Calu3 (cell line): ENCODE measurements around the gene MGP. TPM values are rescaled to one million over a fixed set of nuclear protein-coding genes. Genes with fewer than 3 reads are reported as not detected.

Experiments
- BruUV-seq: library from RNA; stranded (reverse); fragments of 400-500 nt; replicated peaks from 2 replicates; lab custom pipeline; 2021; lab: Mats Ljungman, UMichigan
- CTCF ChIA-PET: fragments of 300-600 bp; sonication (Branson Sonifier 250); formaldehyde crosslinking; loops from one replicate; lab custom pipeline; 2022; ENCODE audit warnings: antibody characterized with exemption; lab: Charles Lee
- DNase-seq: peaks from one replicate; pipeline ENCODE4 v3.0.0; 2022
- H3K27ac Mint-ChIP-seq: one replicate; pipeline ENCODE4 v1.8.0; 2022; ENCODE audit warnings: mixed read lengths; ENCODE audit not compliant: unreplicated experiment
- H3K27me3 Mint-ChIP-seq: one replicate; pipeline ENCODE4 v1.8.0; 2022; ENCODE audit warnings: mixed read lengths; ENCODE audit not compliant: unreplicated experiment
- H3K36me3 Mint-ChIP-seq: one replicate; pipeline ENCODE4 v1.8.0; 2022; ENCODE audit warnings: mild to moderate bottlenecking, moderate library complexity, mixed read lengths; ENCODE audit not compliant: insufficient read depth, unreplicated experiment
- H3K4me1 Mint-ChIP-seq: one replicate; pipeline ENCODE4 v1.8.0; 2022; ENCODE audit warnings: mild to moderate bottlenecking, low read depth, mixed read lengths; ENCODE audit not compliant: unreplicated experiment
- H3K4me3 Mint-ChIP-seq: one replicate; pipeline ENCODE4 v1.8.0; 2022; ENCODE audit warnings: mild to moderate bottlenecking, low read depth, moderate library complexity, mixed read lengths; ENCODE audit not compliant: unreplicated experiment
- H3K9me3 Mint-ChIP-seq: one replicate; pipeline ENCODE4 v1.8.0; 2022; ENCODE audit warnings: low read depth, mixed read lengths; ENCODE audit not compliant: unreplicated experiment
- CTCF ChIP-seq: fragments of 200-600 bp; IDR thresholded peaks from one replicate; pipeline ENCODE4 v1.8.0; 2022; ENCODE audit warnings: antibody characterized with exemption; ENCODE audit not compliant: unreplicated experiment
- intact Hi-C: fragments of 100-400 bp; cut with micrococcal nuclease; formaldehyde crosslinking; loops from one replicate; pipeline ENCODE4 v1.10.0; 2022; ENCODE audit not compliant: unreplicated experiment
- total RNA-seq: library from RNA; stranded (reverse); gene quantifications from 2 replicates; pipeline ENCODE4 v1.2.3, GENCODE V29; 2022

The MGP gene
- total RNA-seq, 1 experiment from 2014 or later = not detected

- CTCF ChIA-PET = interaction anchor here (0.5 to 0.7 kb wide), 4 partner anchors 21 to 918 kb away, joined by 3 to 4 read pairs (median 4); no protein-coding TSS in a partner anchor
- H3K4me3 Mint-ChIP-seq = no peak overlapping the region
- H3K36me3 Mint-ChIP-seq = peaks cover 15% of the 10 kb centered on the region
- peaks cover 4% of the 10 kb centered on the region for H3K9me3 Mint-ChIP-seq
- intact Hi-C loops = loop anchor here (5.0 kb wide), 2 partner anchors 56 to 84 kb away; no protein-coding TSS in a partner anchor
- peaks cover 73% of the 10 kb centered on the region for H3K4me1 Mint-ChIP-seq
- DNase-seq = no peak
- H3K27ac Mint-ChIP-seq = no peak overlapping the region
- BruUV-seq = no TSS peak
- no peak for TF ChIP-seq CTCF
- H3K27me3 Mint-ChIP-seq = no peaks in the 10 kb centered on the region
These were observed 45.7 kb upstream of the MGP start for GRCh38 chr12:14931359-14931758.

GRCh38 chr12:14930299-14930698, 44.6 kb upstream of the MGP start:
- DNase-seq = no peak
- H3K4me3 Mint-ChIP-seq = no peak overlapping the region
- no peak for TF ChIP-seq CTCF
- no peak overlapping the region for H3K27ac Mint-ChIP-seq
- peaks cover 64% of the 10 kb centered on the region for H3K4me1 Mint-ChIP-seq
- peaks cover 15% of the 10 kb centered on the region for H3K36me3 Mint-ChIP-seq
- CTCF ChIA-PET = no interaction called here
- BruUV-seq = no TSS peak
- peaks cover 4% of the 10 kb centered on the region for H3K9me3 Mint-ChIP-seq
- intact Hi-C loops = loop anchor here (5.0 kb wide), 2 partner anchors 57 to 83 kb away; no protein-coding TSS in a partner anchor
- H3K27me3 Mint-ChIP-seq = no peaks in the 10 kb centered on the region

- Mint-ChIP-seq H3K36me3 (peaks cover 8% of the 10 kb centered on the region), H3K4me1 (peaks cover 50% of the 10 kb centered on the region), H3K27me3 (no peaks in the 10 kb centered on the region), H3K4me3 (peak overlapping the region; percentile 74), H3K9me3 (peaks cover 4% of the 10 kb centered on the region), H3K27ac (peak overlapping the region; percentile 97)
- peak; percentile 72 for DNase-seq
- BruUV-seq = no TSS peak
- intact Hi-C loops = no loop called here
- no peak for TF ChIP-seq CTCF
- CTCF ChIA-PET = interaction anchor here (0.6 to 1.6 kb wide), 5 partner anchors 9 to 224 kb away, joined by 3 to 4 read pairs (median 3); partner anchors contain the start of gene ERP27
These were observed 43.3 kb upstream of the MGP start for GRCh38 chr12:14928931-14929330.

- Mint-ChIP-seq H3K9me3 (no peaks in the 10 kb centered on the region), H3K4me3 (no peak overlapping the region), H3K27me3 (no peaks in the 10 kb centered on the region), H3K27ac (no peak overlapping the region), H3K36me3 (peaks cover 8% of the 10 kb centered on the region), H3K4me1 (peaks cover 34% of the 10 kb centered on the region)
- no peak for TF ChIP-seq CTCF
- CTCF ChIA-PET = interaction anchor here (0.7 to 0.8 kb wide), 2 partner anchors 13 to 827 kb away, joined by 3 to 4 read pairs; no protein-coding TSS in a partner anchor
- no TSS peak for BruUV-seq
- intact Hi-C loops = no loop called here
- DNase-seq = no peak
These were observed 41.6 kb upstream of the MGP start for GRCh38 chr12:14927267-14927666.
